Right atrium auricular region (tissue), 2 donors: ENCODE data around the gene HOXA3. TPM values are rescaled to one million over a fixed set of nuclear protein-coding genes. Genes with fewer than 3 reads are reported as not detected.

Experiments
- DNase-seq: peaks from one replicate; pipeline ENCODE4 v3.0.0-alpha.2; 2019; ENCODE audit warnings: low spot score
- H3K27ac ChIP-seq, 2 donors: fragments of 200-600 bp; sonication (generic); 1 replicate in 1 of 2; 2 replicates in 1 of 2; pipeline ENCODE4 v1.5.1; 2016 to 2019
- H3K27me3 ChIP-seq, 2 donors: fragments of 200-600 bp; sonication (generic); one replicate each; pipeline versions ENCODE4 v1.5.1 to v1.6.0; 2017 to 2019
- H3K36me3 ChIP-seq: fragments of 200-600 bp; sonication (generic); one replicate; pipeline ENCODE4 v1.5.1; 2016
- H3K4me1 ChIP-seq, 2 donors: fragments of 200-600 bp; sonication (generic); one replicate each; pipeline versions ENCODE4 v1.5.1 to v1.6.0; 2017 to 2019
- H3K4me3 ChIP-seq, 2 donors: fragments of 200-600 bp; sonication (generic); 1 replicate in 1 of 2; 2 replicates in 1 of 2; pipeline ENCODE4 v1.5.1; 2017 to 2019; ENCODE audit warnings: mild to moderate bottlenecking in 1 of 2, moderate library complexity in 1 of 2
- H3K9me3 ChIP-seq, 2 donors: fragments of 200-600 bp; sonication (generic); one replicate each; pipeline ENCODE4 v1.5.1; 2019
- CTCF ChIP-seq, 2 donors: fragments of 200-600 bp; sonication (generic); IDR thresholded peaks; one replicate each; pipeline ENCODE4 v1.5.1; 2019; ENCODE audit warnings: antibody characterized with exemption in 2 of 2
- total RNA-seq, 2 donors: library from RNA; depleted of rRNA; stranded (reverse); fragments of >200 nt; gene quantifications; one replicate each; pipeline ENCODE4 v1.1.0, GENCODE V29; 2016

Gene HOXA3
- total RNA-seq, 2 donors from 2014 or later: 0.28 to 0.30 TPM

GRCh38 chr7:27068259-27068658 lies 84.1 kb downstream of the HOXA3 start:
- H3K9me3 ChIP-seq: no peaks in the 10 kb centered on the region
- DNase-seq: no peak
- H3K27me3 ChIP-seq: no peaks in the 10 kb centered on the region
- H3K4me3 ChIP-seq: no peak overlapping the region
- no peaks in the 10 kb centered on the region for H3K4me1 ChIP-seq
- no peaks in the 10 kb centered on the region for H3K36me3 ChIP-seq
- no peak overlapping the region for H3K27ac ChIP-seq
- TF ChIP-seq CTCF (IDR thresholded peaks at IDR 0.05): no peak

GRCh38 chr7:27066148-27066547 lies 86.2 kb downstream of the HOXA3 start:
- Histone ChIP-seq H3K9me3 (no peaks in the 10 kb centered on the region), H3K4me1 (no peaks in the 10 kb centered on the region), H3K4me3 (no peak overlapping the region), H3K27me3 (no peaks in the 10 kb centered on the region), H3K27ac (no peak overlapping the region), H3K36me3 (no peaks in the 10 kb centered on the region)
- no peak for TF ChIP-seq CTCF (IDR thresholded peaks at IDR 0.05)
- DNase-seq: no peak

GRCh38 chr7:27065709-27066108 lies 86.7 kb downstream of the HOXA3 start:
- TF ChIP-seq CTCF (IDR thresholded peaks at IDR 0.05): no peak
- Histone ChIP-seq H3K27ac (no peak overlapping the region), H3K36me3 (no peaks in the 10 kb centered on the region), H3K9me3 (no peaks in the 10 kb centered on the region), H3K4me3 (no peak overlapping the region), H3K4me1 (no peaks in the 10 kb centered on the region), H3K27me3 (no peaks in the 10 kb centered on the region)
- no peak for DNase-seq

- Histone ChIP-seq H3K36me3 (no peaks in the 10 kb centered on the region), H3K27ac (no peak overlapping the region), H3K4me1 (no peaks in the 10 kb centered on the region), H3K27me3 (no peaks in the 10 kb centered on the region), H3K9me3 (no peaks in the 10 kb centered on the region), H3K4me3 (no peak overlapping the region)
- no peak for DNase-seq
- no peak for TF ChIP-seq CTCF (IDR thresholded peaks at IDR 0.05)
Observed at GRCh38 chr7:27064661-27065060, 87.7 kb downstream of the HOXA3 start.

- H3K4me1 ChIP-seq: no peaks in the 10 kb centered on the region
- H3K27me3 ChIP-seq: no peaks in the 10 kb centered on the region
- no peaks in the 10 kb centered on the region for H3K9me3 ChIP-seq
- H3K4me3 ChIP-seq: no peak overlapping the region
- no peak overlapping the region for H3K27ac ChIP-seq
- DNase-seq: no peak
- no peaks in the 10 kb centered on the region for H3K36me3 ChIP-seq
- TF ChIP-seq CTCF (IDR thresholded peaks at IDR 0.05): no peak
Observed at GRCh38 chr7:27064159-27064558, 88.2 kb downstream of the HOXA3 start.

GRCh38 chr7:27062946-27063345 lies 89.4 kb downstream of the HOXA3 start:
- no peaks in the 10 kb centered on the region for H3K27me3 ChIP-seq
- H3K9me3 ChIP-seq: no peaks in the 10 kb centered on the region
- H3K4me3 ChIP-seq: no peak overlapping the region
- no peak overlapping the region for H3K27ac ChIP-seq
- no peaks in the 10 kb centered on the region for H3K36me3 ChIP-seq
- DNase-seq: no peak
- TF ChIP-seq CTCF (IDR thresholded peaks at IDR 0.05): no peak
- H3K4me1 ChIP-seq: no peaks in the 10 kb centered on the region
